ENCODE results near the gene MLPH.

DNA sequence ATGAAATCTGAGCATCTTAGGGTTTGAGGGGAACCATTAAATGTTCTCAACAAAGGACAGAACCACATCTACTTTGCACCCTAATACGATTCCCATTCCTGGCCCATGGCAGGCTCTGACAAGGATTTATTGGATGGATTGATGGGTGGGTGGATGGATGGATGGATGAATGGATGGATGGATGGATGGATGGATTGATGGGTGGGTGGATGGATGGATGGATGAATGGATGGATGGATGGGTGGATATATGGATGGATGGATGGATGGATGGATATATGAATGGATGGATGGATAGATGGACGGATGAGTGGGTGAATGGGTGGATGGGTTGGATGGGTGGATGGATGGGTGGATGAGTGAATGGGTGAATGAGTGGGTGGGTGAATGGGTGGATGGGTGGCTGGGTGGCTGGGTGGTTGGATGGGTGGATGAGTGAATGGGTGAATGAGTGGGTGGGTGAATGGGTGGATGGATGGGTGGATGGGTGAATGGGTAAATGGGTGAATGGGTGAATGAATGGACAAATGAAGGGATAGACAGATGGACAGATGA lies 29.6 kb upstream of the MLPH start:
- TF ChIP-seq, protein P1, sequence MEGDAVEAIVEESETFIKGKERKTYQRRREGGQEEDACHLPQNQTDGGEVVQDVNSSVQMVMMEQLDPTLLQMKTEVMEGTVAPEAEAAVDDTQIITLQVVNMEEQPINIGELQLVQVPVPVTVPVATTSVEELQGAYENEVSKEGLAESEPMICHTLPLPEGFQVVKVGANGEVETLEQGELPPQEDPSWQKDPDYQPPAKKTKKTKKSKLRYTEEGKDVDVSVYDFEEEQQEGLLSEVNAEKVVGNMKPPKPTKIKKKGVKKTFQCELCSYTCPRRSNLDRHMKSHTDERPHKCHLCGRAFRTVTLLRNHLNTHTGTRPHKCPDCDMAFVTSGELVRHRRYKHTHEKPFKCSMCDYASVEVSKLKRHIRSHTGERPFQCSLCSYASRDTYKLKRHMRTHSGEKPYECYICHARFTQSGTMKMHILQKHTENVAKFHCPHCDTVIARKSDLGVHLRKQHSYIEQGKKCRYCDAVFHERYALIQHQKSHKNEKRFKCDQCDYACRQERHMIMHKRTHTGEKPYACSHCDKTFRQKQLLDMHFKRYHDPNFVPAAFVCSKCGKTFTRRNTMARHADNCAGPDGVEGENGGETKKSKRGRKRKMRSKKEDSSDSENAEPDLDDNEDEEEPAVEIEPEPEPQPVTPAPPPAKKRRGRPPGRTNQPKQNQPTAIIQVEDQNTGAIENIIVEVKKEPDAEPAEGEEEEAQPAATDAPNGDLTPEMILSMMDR (IDR thresholded peaks at IDR 0.05; ENCODE audit: low read depth, low read length): no peak
- TF ChIP-seq POLR2A (IDR thresholded peaks at IDR 0.05; ENCODE audit: extremely low read depth, insufficient read length) (no peak), MYC (IDR thresholded peaks at IDR 0.05; ENCODE audit: low read depth, low read length) (no peak)
- TF ChIP-seq, protein P2, sequence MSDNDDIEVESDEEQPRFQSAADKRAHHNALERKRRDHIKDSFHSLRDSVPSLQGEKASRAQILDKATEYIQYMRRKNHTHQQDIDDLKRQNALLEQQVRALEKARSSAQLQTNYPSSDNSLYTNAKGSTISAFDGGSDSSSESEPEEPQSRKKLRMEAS (IDR thresholded peaks at IDR 0.05; ENCODE audit: low read depth, low read length): no peak

Measured in NB4 (cell line).